ENCODE results near the gene DIDO1.

DIDO1 gene

GRCh38 chr20:62880935-62881661, 45.2 kb downstream of the DIDO1 start:
- TF ChIP-seq CTCF (IDR thresholded peaks at IDR 0.05; ENCODE audit: insufficient read depth, low read length, missing control alignments): no peak
- DNase-seq (ENCODE audit: low read depth, low spot score): no peak
- CTCF ChIA-PET: interaction anchor here (0.8 to 1.6 kb wide), 2 partner anchors 20 to 91 kb away, joined by 3 to 5 read pairs; no protein-coding TSS in a partner anchor
- POLR2A ChIA-PET: no interaction called here
- H3K4me3 ChIP-seq (ENCODE audit: low read depth, low read length): no peak overlapping the region

- CTCF ChIA-PET: no interaction called here
- POLR2A ChIA-PET: no interaction called here
- no peak for TF ChIP-seq CTCF (IDR thresholded peaks at IDR 0.05; ENCODE audit: insufficient read depth, low read length, missing control alignments)
- no peak overlapping the region for H3K4me3 ChIP-seq (ENCODE audit: low read depth, low read length)
- no peak for DNase-seq (ENCODE audit: low read depth, low spot score)
Observed at GRCh38 chr20:62880147-62880934, 46.0 kb downstream of the DIDO1 start.

GRCh38 chr20:62879275-62880146, 46.8 kb downstream of the DIDO1 start:
- ChIA-PET CTCF (interaction anchor here (1.7 kb wide), 1 partner anchor 8 kb away, joined by 6 read pairs; no protein-coding TSS in a partner anchor), POLR2A (no interaction called here)
- no peak overlapping the region for H3K4me3 ChIP-seq (ENCODE audit: low read depth, low read length)
- TF ChIP-seq CTCF (IDR thresholded peaks at IDR 0.05; ENCODE audit: insufficient read depth, low read length, missing control alignments): no peak
- no peak for DNase-seq (ENCODE audit: low read depth, low spot score)

- ChIA-PET CTCF (interaction anchor here (0.7 to 1.7 kb wide), 2 partner anchors 9 to 21 kb away, joined by 3 to 6 read pairs; no protein-coding TSS in a partner anchor), POLR2A (no interaction called here)
- TF ChIP-seq CTCF (IDR thresholded peaks at IDR 0.05; ENCODE audit: insufficient read depth, low read length, missing control alignments): no peak
Observed at GRCh38 chr20:62878244-62879038, 47.9 kb downstream of the DIDO1 start.

GRCh38 chr20:62876902-62877816, 49.1 kb downstream of the DIDO1 start:
- no peak overlapping the region for H3K4me3 ChIP-seq (ENCODE audit: low read depth, low read length)
- POLR2A ChIA-PET: interaction anchor here (1.0 kb wide), 1 partner anchor 11 kb away, joined by 5 read pairs; no protein-coding TSS in a partner anchor
- DNase-seq (ENCODE audit: low read depth, low spot score): no peak
- TF ChIP-seq CTCF (IDR thresholded peaks at IDR 0.05; ENCODE audit: insufficient read depth, low read length, missing control alignments): no peak
- CTCF ChIA-PET: interaction anchor here (0.6 to 1.7 kb wide), 5 partner anchors 10 to 132 kb away, joined by 3 to 6 read pairs (median 3); no protein-coding TSS in a partner anchor

More at GRCh38 chr20:62878244-62879038, 47.9 kb downstream of the DIDO1 start:
- no peak for DNase-seq (ENCODE audit: low read depth, low spot score)
- no peak overlapping the region for H3K4me3 ChIP-seq (ENCODE audit: low read depth, low read length)

All from AG04449 (cell line).